Ishikawa (cell line): ENCODE results near the gene RNF157.

Experiments used
- CEBPB ChIP-seq: IDR thresholded peaks from 2 replicates; pipeline ENCODE4 v1.6.1; 2012
- FOXM1 ChIP-seq: IDR thresholded peaks from 2 replicates; pipeline ENCODE4 v1.6.1; 2012; ENCODE audit warnings: low read depth, borderline replicate concordance
- TF ChIP-seq, protein P1 (sequence below): IDR thresholded peaks from 2 replicates; pipeline ENCODE4 v1.6.1; 2012; ENCODE audit warnings: low read depth, mild to moderate bottlenecking

DNA sequence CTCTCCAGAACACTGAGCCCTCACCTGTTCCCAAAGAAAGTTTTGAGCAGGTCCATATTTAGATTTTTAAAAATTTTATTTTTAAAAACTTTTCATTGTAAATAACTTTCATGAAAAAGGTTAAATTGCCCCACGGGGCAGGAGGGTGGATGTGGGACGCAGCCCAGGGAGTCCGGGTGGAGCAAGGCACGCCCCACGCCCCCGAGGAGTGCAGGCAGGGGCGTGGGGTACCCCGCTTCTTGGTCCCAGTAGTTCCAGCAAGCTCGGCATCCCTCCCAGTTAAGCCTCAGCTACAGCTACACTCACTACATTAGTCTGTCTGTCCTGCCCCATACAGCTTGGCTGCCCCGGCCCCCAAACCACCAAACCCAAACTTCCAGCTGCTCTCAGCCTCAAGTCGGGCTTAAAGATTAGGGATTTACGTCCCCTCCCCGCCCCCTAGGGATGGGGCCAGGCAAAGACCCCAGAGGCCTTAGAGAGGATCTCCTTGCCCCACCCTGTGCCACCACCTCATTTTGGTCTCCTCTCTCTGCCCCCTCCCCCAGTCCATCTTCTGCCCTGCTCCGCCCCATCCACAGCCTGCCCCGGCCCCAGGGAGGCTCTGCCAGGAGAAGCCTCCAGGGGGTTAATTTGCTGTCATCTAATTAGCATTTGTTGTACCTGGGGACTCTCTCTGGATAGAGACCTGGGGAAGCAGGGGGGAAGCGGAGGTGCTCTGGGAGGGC is 103.9 kb downstream of the RNF157 start:
- TF ChIP-seq, protein P1, sequence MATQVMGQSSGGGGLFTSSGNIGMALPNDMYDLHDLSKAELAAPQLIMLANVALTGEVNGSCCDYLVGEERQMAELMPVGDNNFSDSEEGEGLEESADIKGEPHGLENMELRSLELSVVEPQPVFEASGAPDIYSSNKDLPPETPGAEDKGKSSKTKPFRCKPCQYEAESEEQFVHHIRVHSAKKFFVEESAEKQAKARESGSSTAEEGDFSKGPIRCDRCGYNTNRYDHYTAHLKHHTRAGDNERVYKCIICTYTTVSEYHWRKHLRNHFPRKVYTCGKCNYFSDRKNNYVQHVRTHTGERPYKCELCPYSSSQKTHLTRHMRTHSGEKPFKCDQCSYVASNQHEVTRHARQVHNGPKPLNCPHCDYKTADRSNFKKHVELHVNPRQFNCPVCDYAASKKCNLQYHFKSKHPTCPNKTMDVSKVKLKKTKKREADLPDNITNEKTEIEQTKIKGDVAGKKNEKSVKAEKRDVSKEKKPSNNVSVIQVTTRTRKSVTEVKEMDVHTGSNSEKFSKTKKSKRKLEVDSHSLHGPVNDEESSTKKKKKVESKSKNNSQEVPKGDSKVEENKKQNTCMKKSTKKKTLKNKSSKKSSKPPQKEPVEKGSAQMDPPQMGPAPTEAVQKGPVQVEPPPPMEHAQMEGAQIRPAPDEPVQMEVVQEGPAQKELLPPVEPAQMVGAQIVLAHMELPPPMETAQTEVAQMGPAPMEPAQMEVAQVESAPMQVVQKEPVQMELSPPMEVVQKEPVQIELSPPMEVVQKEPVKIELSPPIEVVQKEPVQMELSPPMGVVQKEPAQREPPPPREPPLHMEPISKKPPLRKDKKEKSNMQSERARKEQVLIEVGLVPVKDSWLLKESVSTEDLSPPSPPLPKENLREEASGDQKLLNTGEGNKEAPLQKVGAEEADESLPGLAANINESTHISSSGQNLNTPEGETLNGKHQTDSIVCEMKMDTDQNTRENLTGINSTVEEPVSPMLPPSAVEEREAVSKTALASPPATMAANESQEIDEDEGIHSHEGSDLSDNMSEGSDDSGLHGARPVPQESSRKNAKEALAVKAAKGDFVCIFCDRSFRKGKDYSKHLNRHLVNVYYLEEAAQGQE, result no peak
- TF ChIP-seq FOXM1, result no peak
- TF ChIP-seq CEBPB, result no peak
